Tibial nerve (tissue), 4 donors: Measurements from ENCODE around the gene CSNK2B.

Source experiments
- EP300 ChIP-seq, 2 donors: sonication (generic); formaldehyde crosslinking; IDR thresholded peaks; one replicate each; pipeline ENCODE4 v1.6.1; 2017; ENCODE audit warnings: antibody characterized with exemption in 2 of 2, mild to moderate bottlenecking in 1 of 2
- POLR2A ChIP-seq, 2 donors: fragments of 450-650 bp; IDR thresholded peaks; one replicate each; pipeline ENCODE4 v1.6.1; 2017; ENCODE audit warnings: antibody characterized with exemption in 2 of 2, mild to moderate bottlenecking in 2 of 2, moderate library complexity in 2 of 2
- TF ChIP-seq, protein P1 (sequence below), 5 experiments: fragments of 200-600 bp in 3 of 5; fragments of 450-650 bp in 2 of 5; sonication (generic) in 3 of 5; IDR thresholded peaks; one replicate each; pipeline ENCODE4 v1.5.1; 2016 to 2019; ENCODE audit warnings: antibody characterized with exemption in 5 of 5, mild to moderate bottlenecking in 3 of 5, moderate library complexity in 2 of 5

DNA sequence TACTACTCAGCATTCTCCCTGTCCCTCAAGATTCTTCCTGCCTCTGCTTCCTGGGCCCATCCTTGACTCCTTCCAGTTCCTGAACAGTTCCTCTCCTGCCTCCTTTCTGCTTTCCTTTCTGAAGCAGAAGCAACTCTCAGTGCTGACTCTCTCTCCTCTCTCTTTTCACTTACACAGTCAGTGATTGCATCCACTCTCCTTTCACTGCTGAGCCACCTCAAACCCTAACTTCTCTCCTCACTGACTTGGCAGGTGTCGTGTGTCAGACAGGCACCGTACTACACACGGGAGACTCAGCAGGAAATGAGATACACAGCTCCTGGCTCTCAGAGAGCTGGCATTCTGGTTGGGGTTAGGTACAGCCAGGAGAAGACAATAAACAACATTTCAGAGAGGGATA is 31.7 kb downstream of the CSNK2B start:
- TF ChIP-seq, protein P1, sequence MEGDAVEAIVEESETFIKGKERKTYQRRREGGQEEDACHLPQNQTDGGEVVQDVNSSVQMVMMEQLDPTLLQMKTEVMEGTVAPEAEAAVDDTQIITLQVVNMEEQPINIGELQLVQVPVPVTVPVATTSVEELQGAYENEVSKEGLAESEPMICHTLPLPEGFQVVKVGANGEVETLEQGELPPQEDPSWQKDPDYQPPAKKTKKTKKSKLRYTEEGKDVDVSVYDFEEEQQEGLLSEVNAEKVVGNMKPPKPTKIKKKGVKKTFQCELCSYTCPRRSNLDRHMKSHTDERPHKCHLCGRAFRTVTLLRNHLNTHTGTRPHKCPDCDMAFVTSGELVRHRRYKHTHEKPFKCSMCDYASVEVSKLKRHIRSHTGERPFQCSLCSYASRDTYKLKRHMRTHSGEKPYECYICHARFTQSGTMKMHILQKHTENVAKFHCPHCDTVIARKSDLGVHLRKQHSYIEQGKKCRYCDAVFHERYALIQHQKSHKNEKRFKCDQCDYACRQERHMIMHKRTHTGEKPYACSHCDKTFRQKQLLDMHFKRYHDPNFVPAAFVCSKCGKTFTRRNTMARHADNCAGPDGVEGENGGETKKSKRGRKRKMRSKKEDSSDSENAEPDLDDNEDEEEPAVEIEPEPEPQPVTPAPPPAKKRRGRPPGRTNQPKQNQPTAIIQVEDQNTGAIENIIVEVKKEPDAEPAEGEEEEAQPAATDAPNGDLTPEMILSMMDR (IDR thresholded peaks at IDR 0.05) = no peak
- TF ChIP-seq POLR2A (IDR thresholded peaks at IDR 0.05) = no peak
- TF ChIP-seq EP300 (IDR thresholded peaks at IDR 0.05) = no peak
